ENCODE measurements around the gene DYNLRB1. TPM values are rescaled to one million over a fixed set of nuclear protein-coding genes. Genes with fewer than 3 reads are reported as not detected.
"Not testable (repeated sequence)": the region's sequence is repeated elsewhere in the genome, so short reads cannot be mapped to it uniquely, and the experiment has no call there.

The DYNLRB1 gene
- total and polyA plus RNA-seq, 9 of the 15 experiments (the other 6 are each of a cell fraction or from before 2014, with no cell fraction given): 48.7 to 358 (median 121) TPM

DNA sequence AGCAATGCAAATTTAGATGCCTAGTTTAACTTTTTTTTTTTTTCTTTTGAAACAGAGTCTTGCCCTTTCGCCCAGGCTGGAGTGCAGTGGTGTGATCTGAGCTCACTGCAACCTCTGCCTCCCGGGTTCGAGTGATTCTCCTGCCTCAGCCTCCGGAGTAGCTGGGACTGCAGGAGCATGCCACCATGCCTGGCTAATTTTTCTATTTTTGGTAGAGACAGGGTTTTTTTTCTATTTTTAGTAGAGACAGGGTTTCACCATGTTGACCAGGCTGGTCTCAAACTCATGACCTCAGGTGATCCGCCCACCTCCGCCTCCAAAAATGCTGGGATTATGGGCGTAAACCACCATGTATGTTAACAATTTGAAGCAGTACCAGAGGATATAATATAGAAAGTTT lies 2.6 kb downstream of the DYNLRB1 start:
- intact Hi-C loops (cut with micrococcal nuclease): loop anchor here (5.0 kb wide), 1 partner anchor 47 kb away; no protein-coding TSS in a partner anchor
- not testable (repeated sequence) for ATAC-seq
- 92% methylated on average over 3 of the region's 7 CpGs for WGBS (ENCODE audit: insufficient coverage, low coverage, missing lambda C conversion rate)

DNA sequence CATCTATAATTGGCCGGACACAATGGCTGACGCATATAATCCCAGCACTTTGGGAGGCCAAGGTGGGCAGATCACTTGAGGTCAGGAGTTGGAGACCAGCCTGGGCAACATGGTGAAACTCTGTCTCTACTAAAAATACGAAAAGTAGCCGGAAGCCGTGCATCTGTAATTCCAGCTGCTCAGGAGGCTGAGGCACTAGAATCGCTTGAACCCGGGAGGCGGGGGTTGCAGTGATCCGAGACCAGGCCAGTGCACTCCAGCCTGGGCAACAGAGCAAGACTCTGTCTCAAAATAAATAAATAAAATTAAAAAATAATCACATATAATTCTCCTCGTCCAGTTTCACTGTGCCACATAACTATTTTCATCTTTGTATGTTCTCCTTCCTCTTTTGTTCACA lies 3.6 kb downstream of the DYNLRB1 start:
- H3K27ac ChIP-seq (ENCODE audit: extremely low read depth, low read depth, low read length); H3K9me1 ChIP-seq (ENCODE audit: control insufficient read depth, insufficient read depth, low read length); ATAC-seq; H3K4me3 ChIP-seq; DNase-seq (ENCODE audit: extremely low read depth in 1 of 4, low spot score in 3 of 4); H3K27me3 ChIP-seq (ENCODE audit: control insufficient read depth in 2 of 2, insufficient read depth in 2 of 2, low read length in 2 of 2); H3K9me3 ChIP-seq (replicated peaks; ENCODE audit: control insufficient read depth, insufficient read depth, low read depth, low read length); BruUV-seq (replicated peaks); H3K4me2 ChIP-seq (ENCODE audit: insufficient read depth, low read length); H3K9ac ChIP-seq (ENCODE audit: insufficient read depth in 1 of 2, low read depth in 2 of 2, low read length in 2 of 2); CTCF ChIA-PET (ENCODE audit: low intra/inter-chr PET ratio); FAIRE-seq; H2AFZ ChIP-seq (ENCODE audit: low read depth, low read length): not testable (repeated sequence)
- peaks cover 8 to 14% of the 10 kb centered on the region in 2 experiments; a peak in 4 of 5 replicates for H3K4me1 ChIP-seq (replicated peaks in 1 of 2; ENCODE audit: control insufficient read depth in 2 of 2, insufficient read depth in 2 of 2, low read length in 2 of 2)
- POLR2A ChIA-PET: interaction anchor here (1.0 kb wide), 1 partner anchor 12 kb away, joined by 4 read pairs; no protein-coding TSS in a partner anchor
- peaks cover 11% of the 10 kb centered on the region for H4K20me1 ChIP-seq (replicated peaks; ENCODE audit: control insufficient read depth, insufficient read depth, low read length)
- in situ Hi-C loops (cut with MboI) (loop anchor here (5.0 to 10.0 kb wide), 2 partner anchors 218 to 325 kb away; partner anchors contain the start of gene AHCY), intact Hi-C loops (cut with micrococcal nuclease) (loop anchor here (5.0 kb wide), 1 partner anchor 48 kb away; no protein-coding TSS in a partner anchor)
- peaks cover 87% of the 10 kb centered on the region for H3K79me2 ChIP-seq (ENCODE audit: control insufficient read depth, insufficient read depth, low read length)
- 94% methylated on average over 10 of the region's 10 CpGs for WGBS (ENCODE audit: insufficient coverage, low coverage, missing lambda C conversion rate)
- peaks cover 24% of the 10 kb centered on the region; the same call in 2 of the 3 replicates for H3K36me3 ChIP-seq (ENCODE audit: control insufficient read depth, insufficient read depth, low read length)

More for the DNA sequence above, 2.6 kb downstream of the DYNLRB1 start:
- in situ Hi-C loops (cut with MboI): loop anchor here (5.0 kb wide), 1 partner anchor 217 kb away; the partner anchor contains the start of gene AHCY
- peaks cover 79% of the 10 kb centered on the region for H3K79me2 ChIP-seq (ENCODE audit: control insufficient read depth, insufficient read depth, low read length)
- peaks cover 18% of the 10 kb centered on the region; the same call in 2 of the 3 replicates for H3K36me3 ChIP-seq (ENCODE audit: control insufficient read depth, insufficient read depth, low read length)
- FAIRE-seq; H3K4me2 ChIP-seq (ENCODE audit: insufficient read depth, low read length); H3K9me1 ChIP-seq (ENCODE audit: control insufficient read depth, insufficient read depth, low read length); H3K27me3 ChIP-seq (ENCODE audit: control insufficient read depth in 2 of 2, insufficient read depth in 2 of 2, low read length in 2 of 2); DNase-seq (ENCODE audit: extremely low read depth in 1 of 4, low spot score in 3 of 4); H3K9me3 ChIP-seq (replicated peaks; ENCODE audit: control insufficient read depth, insufficient read depth, low read depth, low read length); H3K27ac ChIP-seq (ENCODE audit: extremely low read depth, low read depth, low read length); BruUV-seq (replicated peaks); CTCF ChIA-PET (ENCODE audit: low intra/inter-chr PET ratio); H3K9ac ChIP-seq (ENCODE audit: insufficient read depth in 1 of 2, low read depth in 2 of 2, low read length in 2 of 2); H2AFZ ChIP-seq (ENCODE audit: low read depth, low read length); H3K4me3 ChIP-seq: not testable (repeated sequence)
- peaks cover 13 to 22% of the 10 kb centered on the region in 2 experiments; a peak in 4 of 5 replicates for H3K4me1 ChIP-seq (replicated peaks in 1 of 2; ENCODE audit: control insufficient read depth in 2 of 2, insufficient read depth in 2 of 2, low read length in 2 of 2)
- POLR2A ChIA-PET: interaction anchor here (0.6 kb wide), 1 partner anchor 223 kb away, joined by 4 read pairs; no protein-coding TSS in a partner anchor
- peaks cover 11% of the 10 kb centered on the region for H4K20me1 ChIP-seq (replicated peaks; ENCODE audit: control insufficient read depth, insufficient read depth, low read length)

Data from K562 (cell line).